Stimulated activated CD4-positive, alpha-beta T cell treated with anti-CD3 and anti-CD28 coated beads, Interleukin-15, amount 100 ng/mL, for 1 hour (primary cell): Measurements from ENCODE around the gene PGGHG.
"Not testable (repeated sequence)": the region's sequence is repeated elsewhere in the genome, so short reads cannot be mapped to it uniquely, and the experiment has no call there.

Experiments
- DNase-seq, 2 donors: peaks; one replicate each; pipeline ENCODE4 v3.0.0-alpha.2; 2020; ENCODE audit warnings: low read depth in 1 of 2, low spot score in 1 of 2

Gene PGGHG

DNA sequence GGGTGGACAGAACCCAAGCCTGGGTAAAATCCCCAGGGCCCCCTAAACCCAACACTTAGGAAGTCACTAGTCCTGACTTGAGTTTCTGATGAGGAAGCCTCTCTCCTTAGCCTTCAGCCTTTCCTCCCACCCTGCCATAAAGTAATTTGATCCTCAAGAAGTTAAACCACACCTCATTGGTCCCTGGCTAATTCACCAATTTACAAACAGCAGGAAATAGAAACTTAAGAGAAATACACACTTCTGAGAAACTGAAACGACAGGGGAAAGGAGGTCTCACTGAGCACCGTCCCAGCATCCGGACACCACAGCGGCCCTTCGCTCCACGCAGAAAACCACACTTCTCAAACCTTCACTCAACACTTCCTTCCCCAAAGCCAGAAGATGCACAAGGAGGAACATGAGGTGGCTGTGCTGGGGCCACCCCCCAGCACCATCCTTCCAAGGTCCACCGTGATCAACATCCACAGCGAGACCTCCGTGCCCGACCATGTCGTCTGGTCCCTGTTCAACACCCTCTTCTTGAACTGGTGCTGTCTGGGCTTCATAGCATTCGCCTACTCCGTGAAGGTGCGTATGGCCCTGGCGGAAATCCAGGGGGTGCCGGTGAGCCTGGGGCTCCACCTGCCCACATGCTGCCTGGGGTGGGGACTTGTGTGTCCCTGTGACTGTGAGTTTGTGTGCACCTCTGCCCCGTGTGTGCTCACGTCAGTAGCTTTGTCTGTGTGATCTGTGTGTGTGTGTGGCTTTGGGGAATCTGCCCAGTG is 25.0 kb downstream of the PGGHG start, which contains the start of gene IFITM1:
IFITM1 (plus strand) TSS at position 254 of the 767 bp plus-strand sequence; CDS start at position 385, 131 bp downstream.
- no peak for DNase-seq

DNA sequence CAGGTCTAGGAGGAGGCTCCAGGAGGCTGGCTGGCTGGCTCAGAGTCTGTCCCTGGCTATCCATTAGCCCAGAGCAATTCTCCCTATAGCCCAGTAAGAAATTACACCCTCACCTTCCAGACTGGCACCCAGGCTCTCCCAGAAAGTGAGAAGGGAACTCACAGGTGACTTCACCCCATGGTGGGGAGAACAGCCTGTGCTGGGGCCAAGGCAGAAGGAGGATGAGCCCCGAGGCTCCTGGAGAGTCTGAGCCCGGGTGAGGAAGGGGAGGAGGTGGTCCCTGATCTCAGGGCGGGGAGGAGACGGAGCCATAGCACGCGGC is 25.6 kb downstream of the PGGHG start:
- not testable (repeated sequence) for DNase-seq

DNA sequence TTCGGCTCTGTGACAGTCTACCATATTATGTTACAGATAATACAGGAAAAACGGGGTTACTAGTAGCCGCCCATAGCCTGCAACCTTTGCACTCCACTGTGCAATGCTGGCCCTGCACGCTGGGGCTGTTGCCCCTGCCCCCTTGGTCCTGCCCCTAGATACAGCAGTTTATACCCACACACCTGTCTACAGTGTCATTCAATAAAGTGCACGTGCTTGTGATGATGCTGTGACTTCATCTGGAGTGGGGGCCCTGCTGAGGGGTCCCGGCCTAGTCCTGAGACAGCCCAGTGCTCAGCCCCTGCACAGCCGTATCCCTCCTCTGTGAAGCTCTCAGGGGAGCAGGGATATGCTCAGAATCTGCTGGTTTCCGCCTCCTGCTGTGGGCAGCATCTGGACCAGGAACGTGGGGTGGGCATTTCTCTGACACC is 26.1 kb downstream of the PGGHG start:
- DNase-seq = no peak

DNA sequence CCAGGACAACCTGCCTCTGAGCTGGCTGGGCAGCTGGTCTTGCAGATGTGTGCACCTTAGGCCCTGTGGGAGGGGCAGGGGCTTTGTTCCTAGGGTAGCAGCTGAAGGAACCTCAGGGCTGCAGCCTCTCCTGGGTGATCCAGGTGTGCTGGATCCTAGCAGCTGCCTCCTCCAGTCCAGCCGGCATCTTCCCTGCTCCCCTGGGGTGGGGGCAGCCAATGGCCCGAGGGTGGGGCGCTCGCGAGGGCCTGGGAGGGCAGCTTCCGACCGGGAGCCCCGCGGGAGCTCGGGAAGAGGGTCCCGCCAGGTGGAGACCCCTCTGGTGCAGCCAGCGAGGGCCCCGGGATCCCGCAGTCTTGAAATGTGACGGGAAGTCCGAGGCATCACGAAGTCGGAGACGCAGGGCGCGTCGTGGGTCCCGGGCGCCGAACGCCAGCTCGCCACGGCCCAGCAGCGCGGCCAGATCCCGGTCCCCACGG is 26.6 kb downstream of the PGGHG start:
- DNase-seq = no peak

DNA sequence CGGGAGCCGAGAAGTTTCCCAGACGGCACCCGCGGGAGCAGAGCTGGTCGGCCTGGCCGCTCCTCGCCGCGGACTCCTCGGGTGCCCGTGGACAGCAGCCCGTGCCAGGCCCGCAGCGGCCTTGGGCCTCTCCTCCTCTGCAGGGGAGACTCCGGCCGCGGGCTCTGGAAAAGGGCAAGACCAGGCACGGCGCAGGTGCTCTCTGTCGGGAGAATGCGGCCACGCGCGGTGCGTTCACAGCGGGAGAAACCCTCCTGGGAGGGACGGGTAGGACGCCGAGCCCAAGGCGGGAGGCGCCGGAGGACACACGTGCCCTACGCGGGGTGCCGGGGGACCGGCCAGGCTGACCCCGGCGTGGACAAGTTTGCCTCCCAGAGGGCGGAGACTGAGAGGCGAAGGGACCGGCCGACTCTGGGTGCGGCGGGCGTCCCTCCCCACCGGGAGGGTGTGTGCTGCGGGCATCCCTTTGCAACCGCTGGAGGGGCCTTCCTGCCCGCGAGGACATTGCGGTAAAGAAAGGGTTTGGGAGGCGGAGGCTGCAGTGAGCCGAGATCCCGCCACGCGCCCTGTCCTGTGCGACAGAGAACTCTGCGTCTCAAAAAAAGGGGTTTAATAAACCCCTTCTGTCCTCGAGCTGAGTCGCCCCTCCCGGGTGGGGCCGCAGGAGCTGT is 27.2 kb downstream of the PGGHG start:
- DNase-seq = no peak

DNA sequence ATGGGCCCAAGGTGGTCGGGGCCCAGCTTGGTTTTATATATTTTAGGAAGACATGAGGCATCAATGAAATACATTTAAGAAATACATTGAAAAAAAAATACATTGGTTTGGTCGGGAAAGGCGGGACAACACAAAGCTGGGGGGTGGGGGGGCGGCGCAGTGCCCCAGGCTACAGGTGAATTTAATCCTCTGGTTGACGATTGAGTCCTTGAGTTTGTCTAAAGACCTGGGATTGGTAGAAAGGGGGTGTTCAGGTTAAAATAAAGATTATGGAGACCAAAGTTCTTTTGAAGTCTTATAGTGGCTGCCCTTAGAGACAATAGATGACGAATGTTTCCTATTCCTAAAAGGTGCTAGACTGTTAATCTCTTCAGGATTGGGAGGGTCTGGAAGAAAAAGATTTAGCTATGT is 28.0 kb downstream of the PGGHG start:
- no peak for DNase-seq

DNA sequence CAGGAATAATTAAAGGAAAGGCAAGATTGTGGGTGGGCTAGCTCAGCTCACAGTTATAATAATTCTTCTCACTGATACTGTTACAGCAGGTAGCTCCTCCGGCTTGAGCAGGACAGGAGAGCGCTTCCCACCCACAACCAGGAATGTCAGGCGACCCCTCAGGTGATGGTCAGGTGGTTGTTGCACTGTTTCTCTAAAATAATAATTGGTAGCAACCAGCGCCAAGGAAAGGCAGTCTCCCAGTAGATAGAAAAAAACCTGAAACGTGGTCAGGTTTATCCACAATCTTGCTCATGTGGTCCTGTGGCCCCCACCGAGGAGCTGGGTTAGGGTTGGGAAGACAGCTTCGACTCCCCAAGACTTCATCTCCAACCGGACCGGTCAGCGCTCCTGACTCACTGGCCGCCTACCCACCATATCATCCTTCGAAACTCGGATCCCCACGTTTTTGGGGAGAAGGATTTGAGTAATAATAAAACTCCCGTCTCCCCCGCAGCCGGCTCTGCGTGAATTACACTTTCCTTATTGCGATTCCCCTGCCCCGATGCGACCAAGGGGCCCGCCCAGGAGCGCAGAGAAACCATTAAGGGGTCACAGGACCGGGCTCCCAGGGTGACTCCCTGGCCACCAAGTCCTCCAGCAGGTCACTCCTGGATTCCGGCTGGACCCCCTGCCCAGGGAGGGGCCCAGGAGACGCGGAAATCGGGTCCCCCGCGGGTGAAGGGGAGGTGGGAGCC is 28.9 kb downstream of the PGGHG start:
- DNase-seq = not testable (repeated sequence)

DNA sequence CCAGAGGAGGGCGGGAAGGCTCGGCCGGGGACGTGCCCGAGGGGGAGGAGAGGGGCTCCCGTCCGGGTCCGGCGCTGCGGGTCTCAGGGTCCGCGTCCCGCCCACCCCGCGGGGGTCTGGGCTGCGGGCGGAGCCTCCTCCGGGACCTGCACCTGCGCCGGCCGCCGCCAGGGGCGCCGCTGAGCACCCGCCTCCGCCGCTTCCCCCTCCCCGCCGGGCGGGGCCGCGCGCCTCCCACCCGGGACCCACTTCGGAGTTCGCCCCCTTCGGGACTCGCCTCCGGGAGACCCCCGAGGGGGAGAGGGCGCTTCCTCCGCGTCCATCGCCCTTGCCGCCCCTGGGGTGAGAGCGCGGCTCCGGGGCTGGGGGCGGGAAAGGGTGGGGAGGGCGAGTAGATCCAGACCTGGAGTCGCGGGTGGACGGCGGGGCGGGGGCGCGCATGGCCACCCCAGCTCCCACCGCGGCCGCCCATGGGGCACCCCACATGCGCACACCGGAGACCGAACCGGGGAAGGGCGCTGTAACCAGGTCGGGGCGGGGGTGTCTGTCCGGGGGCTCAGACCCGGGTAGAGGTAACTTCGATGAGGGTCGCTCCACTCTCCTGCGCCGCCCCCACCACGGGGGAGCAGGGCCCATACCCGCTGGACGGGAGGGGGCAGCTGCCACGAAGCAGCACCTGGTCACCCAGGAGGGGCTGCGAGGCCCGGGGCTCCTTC is 29.6 kb downstream of the PGGHG start:
- not testable (repeated sequence) for DNase-seq

DNA sequence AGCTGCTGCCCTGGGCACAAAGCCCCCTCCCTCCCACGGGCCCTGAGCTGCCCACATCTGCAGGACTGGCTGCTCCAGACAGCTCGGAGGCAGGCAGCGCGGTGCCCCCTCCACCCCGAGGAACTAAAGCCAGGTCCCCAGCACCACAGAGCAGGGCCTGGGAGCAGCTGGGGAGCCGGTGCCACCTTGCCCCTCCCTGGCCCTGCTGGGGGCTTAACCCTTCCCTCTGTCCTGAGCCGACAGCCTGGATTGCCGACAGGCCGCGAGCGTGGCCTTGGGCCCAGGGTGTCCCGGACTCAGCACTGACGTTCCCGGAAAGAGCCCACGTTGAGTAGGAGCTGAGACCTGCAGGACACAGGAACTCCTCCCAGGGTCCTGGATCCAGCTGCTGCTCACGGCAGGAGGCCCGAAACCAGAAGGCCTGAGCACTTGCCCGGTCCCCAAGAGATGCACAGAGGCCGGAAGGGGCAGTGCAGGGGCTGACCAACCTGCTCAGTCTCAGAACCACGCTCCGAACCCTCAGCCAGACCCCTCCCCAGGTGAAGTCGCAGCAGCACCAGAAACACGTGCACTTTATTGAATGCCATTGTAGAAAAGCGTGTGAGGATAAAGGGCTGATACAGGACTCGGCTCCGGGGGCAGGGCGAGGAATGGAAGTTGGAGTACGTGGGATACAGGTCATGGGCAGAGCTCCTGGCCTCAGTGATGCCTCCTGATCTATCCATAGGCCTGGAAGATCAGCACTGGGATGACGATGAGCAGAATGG is 30.4 kb downstream of the PGGHG start:
- not testable (repeated sequence) for DNase-seq

DNA sequence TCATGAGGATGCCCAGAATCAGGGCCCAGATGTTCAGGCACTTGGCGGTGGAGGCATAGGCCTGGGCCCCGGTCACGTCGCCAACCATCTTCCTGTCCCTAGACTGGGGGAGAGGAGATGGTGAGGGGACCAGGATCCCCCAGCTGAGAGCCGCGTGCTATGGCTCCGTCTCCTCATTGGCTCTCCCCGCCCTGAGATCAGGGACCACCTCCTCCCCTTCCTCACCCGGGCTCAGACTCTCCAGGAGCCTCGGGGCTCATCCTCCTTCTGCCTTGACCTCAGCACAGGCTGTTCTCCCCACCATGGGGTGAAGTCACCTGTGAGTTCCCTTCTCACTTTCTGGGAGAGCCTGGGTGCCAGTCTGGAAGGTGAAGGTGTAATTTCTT is 31.0 kb downstream of the PGGHG start:
- DNase-seq = not testable (repeated sequence)

DNA sequence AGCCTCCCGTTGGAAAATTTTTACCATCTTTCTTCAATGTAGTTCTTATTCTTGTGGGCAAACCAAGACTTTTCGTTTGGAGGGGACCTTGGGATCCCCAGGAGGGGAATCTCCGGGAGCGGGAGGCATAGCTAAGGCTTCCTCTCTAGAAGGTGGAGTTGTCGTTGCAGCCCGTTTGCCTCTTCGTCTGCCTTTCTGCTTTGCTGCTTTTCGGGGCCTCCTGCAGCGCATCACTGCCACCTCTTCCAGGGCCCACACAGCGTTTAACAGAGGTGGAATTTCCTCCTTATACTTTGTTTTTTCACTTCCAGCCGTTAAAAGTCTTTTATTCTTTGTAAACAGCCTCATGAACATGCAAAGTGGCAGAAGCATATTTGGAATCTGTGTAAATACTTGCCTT is 35.2 kb downstream of the PGGHG start:
- no peak for DNase-seq

DNA sequence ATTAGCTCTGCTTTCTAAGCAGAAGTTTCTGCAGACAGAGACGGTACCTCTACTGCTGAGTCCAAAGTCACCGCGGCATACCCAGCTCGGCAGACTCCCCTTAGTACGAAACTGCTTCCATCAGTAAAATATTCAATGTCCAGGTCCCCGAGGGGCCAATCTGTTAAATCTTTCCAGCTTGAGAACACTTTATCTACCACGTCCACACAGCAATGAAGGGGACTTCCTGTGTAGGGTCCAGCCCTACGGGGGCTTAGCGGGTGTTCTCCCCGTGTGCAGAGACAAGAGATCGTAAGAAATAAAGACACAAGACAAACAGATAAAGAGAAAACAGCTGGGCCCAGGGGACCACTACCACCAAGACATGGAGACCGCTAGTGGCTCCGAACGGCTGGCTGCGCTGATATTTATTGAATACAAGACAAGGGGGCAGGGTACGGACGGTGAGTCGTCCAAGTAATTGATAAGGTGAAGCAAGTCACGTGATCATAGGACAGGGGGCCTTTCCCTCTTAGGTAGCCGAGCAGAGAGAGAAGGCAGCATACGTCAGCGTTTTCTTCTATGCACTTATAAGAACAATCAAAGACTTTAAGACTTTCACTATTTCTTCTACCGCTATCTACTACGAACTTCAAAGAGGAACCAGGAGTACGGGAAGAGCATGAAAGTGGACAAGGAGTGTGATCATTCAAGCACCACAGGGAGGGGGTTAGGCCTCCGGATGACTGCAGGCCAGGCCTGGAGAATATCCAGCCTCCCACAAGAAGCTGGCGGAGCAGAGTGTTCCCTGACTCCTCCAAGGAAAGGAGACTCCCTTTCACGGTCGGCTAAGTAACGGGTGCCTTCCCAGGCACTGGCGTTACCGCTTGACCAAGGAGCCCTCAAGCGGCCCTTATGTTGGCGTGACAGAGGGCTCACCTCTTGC is 35.9 kb downstream of the PGGHG start:
- not testable (repeated sequence) for DNase-seq

DNA sequence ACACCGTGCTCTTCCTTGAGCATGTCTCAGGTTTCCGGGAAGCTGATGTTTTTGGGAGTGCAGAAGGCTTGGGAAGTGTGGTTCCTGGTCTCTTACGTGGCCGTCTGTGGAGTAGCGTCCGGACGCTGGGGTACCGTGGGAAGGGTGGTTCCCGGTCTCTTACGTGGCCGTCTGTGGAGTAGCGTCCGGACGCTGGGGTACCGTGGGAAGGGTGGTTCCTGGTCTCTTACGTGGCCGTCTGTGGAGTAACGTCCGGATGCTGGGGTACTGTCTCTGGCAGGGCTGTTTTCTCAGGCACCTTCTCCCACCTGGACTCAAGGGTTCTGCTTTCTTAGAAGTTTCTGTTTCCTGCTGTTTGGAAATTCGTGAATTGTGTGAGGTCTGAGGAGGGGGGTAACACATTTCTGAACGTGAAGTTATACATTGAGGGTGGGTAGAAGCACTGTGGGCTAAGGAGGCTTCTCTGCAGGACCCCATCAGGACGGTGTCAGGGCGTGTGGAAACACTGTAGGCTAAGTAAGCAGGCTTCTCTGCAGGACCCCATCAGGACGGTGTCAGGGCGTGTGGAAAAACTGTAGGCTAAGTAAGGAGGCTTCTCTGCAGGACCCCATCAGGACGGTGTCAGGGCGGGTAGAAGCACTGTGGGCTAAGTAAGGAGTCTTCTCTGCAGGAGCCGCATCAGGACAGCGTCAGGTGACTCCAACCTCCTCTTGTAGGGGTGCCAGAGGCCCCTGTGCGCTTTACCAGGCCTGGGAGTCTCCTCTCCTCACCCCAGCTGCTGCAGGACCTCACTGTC is 37.1 kb downstream of the PGGHG start:
- DNase-seq = no peak

DNA sequence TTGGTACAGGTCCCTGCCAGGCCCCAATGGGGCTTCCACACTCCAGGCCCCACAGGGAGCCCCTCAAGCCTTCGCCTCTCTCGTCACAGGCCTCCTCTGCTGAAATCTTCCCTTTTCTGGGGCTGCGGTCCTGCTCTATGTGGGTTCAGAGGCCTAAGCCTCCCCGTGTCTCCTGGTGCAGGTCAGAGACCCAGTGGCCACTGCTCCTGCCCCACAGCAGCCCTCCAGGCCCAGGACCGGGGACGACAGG is 37.6 kb downstream of the PGGHG start:
- DNase-seq = no peak

DNA sequence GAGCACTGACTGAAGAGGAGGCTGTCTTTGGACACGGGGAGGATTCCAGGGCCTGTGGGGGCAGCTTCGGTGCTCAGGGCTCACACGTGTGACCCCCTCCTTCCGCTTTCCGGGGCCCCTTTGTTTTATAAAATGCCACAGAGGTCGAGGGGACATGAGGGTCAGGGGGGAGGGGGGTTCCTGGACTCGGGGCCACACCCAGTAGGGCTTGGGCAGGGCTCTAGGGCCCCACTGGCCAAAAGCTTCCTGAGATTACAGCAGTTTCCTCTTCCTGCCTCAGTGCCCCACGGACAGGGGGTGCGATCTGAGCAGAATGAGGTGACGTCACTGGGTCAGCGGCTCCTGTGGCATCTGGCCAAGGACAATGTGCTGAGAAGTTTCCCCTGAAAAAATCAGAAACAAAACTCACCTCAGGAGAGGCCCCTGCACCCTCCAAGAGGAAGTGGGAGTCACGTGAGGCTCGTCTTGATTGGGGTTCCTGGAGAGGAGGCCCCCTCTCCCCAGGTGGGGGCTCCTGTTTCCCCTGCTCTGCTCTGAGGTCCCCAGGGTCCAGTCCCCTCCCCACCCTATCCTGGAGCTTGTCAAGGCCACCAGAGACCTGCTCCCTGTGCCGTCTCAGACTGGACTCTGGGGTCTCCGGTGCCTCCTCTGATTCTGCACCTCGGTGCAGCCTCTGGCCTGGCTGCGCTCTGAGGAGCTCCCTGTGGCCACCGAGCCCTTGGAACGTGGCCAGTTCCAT is 38.1 kb downstream of the PGGHG start:
- no peak for DNase-seq

DNA sequence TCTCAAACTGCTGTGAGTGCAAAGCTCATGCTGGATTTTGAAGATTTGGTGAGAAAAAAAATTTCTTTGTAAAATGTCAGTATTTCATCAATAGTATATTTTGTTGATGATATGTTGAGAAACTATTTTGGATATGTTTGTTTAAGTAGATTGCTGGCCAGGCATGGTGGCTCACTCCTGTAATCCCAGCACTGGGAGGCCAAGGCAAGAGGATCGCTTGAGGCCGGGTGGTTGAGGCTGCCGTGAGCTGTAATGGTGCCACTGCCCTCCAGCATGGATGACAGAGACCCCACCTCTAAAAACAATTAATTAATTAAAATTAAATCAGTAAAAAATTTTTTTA is 38.6 kb downstream of the PGGHG start:
- no peak for DNase-seq

DNA sequence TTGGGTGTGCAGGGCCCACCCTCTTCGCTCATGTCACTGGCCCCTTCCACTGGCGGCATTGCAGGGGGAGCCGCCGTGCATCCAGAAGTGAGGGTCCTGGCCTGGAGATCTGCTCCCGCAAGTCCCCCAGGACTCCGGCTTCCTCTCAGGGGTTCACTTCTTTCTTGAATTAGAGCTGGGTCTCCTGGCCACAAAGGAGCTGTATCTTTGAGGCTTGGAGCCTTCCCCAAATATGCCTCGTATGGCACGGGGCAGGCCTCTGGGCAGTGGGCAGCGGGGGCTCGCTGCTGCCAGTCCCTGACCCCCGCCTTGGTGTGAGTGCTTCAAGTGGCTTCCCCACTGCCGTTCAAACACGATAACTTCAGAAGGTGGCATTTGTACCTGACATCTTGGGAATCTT is 39.1 kb downstream of the PGGHG start:
- no peak for DNase-seq

DNA sequence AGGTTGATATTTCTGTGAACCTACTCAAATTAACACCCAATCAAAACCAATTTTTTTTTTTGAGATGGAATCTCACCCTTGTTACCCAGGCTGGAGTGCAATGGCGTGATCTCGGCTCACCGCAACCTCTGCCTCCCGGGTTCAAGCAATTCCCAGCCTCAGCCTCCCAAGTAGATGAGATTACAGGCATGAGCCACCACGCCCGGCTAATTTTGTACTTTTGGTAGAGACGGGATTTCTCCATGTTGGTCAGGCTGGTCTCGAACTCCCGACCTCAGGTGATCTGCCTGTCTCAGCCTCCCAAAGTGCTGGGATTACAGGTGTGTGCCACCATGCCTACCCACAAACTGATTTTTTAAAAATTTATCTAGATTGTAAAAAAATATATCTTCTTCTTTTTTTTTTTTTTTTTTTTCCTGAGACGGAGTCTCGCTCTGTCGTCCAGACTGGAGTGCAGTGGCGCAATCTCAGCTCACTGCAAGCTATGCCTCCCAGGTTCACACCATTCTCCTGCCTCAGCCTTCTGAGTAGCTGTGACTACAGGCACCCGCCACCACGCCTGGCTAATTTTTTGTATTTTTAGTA is 39.7 kb downstream of the PGGHG start:
- DNase-seq = not testable (repeated sequence)
